GM19043 (cell line): ENCODE data around the gene CCDC148.
"Not testable (repeated sequence)": the region's sequence is repeated elsewhere in the genome, so short reads cannot be mapped to it uniquely, and the experiment has no call there.

Experiments
- ATAC-seq: cut with Tn5 transposase; IDR thresholded peaks from one replicate; pipeline ENCODE4 v1.9.1; 2021; ENCODE audit warnings: low read depth; ENCODE audit not compliant: unreplicated experiment

The CCDC148 gene

GRCh38 chr2:158310407-158310806 lies 146.1 kb downstream of the CCDC148 start:
- ATAC-seq: not testable (repeated sequence)

DNA sequence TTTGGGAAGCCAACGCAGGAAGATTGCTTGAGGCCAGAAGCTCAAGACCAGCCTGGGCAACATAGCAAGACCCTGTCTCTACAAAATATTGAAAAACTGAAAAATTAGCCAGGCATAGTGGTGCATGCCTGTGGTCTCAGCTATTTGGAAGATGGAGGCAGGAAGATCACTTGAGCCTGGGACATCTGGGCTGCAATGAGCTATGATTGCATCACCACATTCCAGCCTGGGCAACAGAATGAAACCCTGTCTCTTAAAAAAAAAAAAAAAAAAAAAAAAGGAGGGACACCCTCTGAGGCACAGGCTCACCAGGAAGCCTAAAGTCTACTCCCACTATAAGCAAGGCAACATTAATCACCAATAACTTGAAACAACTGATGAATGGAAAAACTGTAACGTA lies 151.1 kb downstream of the CCDC148 start:
- ATAC-seq: no peak

- ATAC-seq: no peak
Measured at GRCh38 chr2:158300394-158300793, 156.2 kb downstream of the CCDC148 start.

DNA sequence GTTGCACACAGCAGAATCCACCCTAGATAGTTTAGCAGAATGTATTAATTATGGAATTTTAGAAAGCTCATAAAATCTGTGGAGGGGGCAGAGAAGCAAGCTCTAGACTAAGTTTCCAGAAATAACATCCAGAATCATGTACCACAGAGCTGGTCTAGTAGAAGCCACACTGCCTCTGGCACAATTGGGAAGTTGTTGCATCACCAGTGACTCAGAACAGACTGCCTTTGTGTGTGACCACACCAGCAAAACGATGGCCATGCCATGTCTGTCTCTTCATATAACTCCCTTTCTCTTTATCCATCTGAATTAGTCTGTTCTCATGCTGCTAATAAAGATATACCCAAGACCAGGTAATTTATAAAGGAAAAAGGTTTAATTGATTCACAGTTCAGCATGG lies 158.9 kb downstream of the CCDC148 start:
- ATAC-seq: no peak

DNA sequence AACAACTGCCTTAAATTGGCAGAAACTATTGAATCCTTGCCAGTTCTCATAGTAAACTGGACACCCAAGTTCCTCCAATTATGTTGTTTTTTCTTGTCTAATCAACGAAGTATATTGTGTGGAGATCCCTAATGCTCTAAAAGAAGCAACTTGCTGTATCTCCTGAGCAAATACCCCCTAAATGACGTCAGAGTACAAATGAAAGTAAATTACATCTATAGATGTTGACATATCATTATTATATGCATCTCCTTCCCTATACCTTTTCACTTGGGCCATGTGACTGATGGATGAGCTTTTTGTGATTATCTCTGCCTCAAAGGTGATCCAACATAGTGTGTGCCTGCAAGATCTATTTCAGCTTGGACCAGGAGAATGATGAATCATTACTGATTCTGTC lies 159.4 kb downstream of the CCDC148 start:
- ATAC-seq: no peak

DNA sequence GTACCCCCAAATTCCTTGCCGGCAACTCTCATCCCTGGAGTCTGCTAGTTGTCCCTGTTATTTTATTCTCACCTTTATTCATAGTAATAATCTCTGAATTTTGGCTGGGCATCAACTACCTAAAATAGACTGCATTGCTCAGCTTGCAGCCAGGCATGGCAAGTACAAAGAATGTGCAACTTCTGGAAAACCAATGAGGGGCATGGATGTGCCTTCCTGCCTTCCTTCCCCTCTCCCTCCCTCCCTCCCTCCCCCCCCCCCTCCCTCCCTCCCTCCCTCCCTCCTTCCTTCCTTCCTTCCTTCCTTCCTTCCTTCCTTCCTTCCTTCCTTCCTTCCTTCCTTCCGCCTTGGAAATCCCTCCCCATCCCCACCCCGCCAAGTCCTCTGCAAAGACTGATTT lies 162.8 kb downstream of the CCDC148 start:
- no peak for ATAC-seq

DNA sequence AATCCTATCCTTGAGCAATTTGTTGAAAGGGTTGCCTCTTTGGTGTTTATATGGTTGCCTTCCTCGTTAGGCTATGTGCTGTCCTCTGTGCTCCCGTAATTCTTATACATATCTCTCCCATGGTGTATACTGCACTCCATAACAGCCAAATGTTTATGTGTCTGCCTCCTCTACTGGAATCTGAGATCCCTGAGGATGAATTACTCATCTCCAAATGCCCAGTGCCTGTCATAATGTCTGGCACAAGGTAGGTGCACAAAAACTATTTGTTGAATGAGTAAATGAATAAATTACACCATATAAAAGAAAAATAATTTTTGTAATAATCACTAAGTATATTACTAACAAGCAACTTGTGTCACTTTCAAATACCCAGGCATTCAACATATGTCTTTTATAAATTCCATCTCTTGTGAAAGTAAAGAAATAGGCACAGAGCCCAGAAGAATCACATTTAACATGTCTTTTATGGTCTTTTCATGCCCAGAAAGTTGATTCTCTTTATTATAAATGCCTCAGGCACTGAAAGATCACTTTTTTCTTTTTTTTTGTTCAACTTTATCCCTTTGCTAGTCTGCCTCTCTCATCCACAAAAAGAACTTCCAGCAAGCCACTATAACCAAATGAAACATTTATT lies 164.9 kb downstream of the CCDC148 start:
- ATAC-seq: no peak

- ATAC-seq: no peak
Measured at GRCh38 chr2:158290225-158290624, 166.3 kb downstream of the CCDC148 start.

- no peak for ATAC-seq
Measured at GRCh38 chr2:158276619-158277471, 179.7 kb downstream of the CCDC148 start.

- ATAC-seq: no peak
Measured at GRCh38 chr2:158273791-158274190, 182.8 kb downstream of the CCDC148 start.

GRCh38 chr2:158270536-158270935 lies 186.0 kb downstream of the CCDC148 start:
- ATAC-seq: no peak

- no peak for ATAC-seq
Measured at GRCh38 chr2:158269143-158269542, 187.4 kb downstream of the CCDC148 start.

DNA sequence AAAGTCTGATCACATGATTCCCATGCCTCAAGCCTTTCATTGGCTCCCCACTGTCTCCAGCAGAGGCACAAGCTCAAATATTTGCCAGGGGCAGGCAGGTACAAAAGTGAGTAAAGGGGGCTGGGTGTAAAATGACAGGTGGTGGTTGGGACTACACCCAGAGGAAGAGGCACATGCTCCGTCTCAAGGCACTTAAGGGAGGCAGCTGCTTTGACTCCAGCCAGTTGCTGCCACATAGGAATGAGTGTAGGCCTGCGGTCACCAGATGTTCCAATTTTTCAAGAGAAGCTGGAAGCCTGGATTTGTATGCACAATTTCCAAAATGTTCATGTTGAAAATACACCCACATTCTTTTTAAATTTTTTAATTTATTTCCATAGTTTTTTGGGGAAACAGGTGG lies 190.4 kb downstream of the CCDC148 start:
- ATAC-seq: no peak

DNA sequence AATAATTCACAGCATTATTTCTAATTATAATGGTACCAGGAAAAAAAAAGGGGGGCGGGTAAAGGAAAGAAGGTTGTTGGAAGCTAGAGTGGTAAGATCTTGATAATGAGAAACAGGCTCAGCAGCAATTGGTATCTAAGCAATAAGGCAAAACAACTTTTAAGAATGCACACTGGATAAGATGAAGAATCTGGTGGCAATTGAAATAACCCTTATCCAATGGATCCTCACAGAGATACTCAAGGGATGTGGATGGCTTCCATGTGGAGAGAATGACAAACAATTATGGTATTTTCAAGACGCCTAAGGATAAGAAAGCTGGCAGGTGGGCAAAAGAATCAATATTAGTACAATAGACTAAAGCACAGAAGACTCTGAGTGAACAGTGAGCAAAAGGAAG lies 201.3 kb downstream of the CCDC148 start:
- ATAC-seq: no peak

- ATAC-seq: no peak
Measured at GRCh38 chr2:158253170-158253569, 203.4 kb downstream of the CCDC148 start.

DNA sequence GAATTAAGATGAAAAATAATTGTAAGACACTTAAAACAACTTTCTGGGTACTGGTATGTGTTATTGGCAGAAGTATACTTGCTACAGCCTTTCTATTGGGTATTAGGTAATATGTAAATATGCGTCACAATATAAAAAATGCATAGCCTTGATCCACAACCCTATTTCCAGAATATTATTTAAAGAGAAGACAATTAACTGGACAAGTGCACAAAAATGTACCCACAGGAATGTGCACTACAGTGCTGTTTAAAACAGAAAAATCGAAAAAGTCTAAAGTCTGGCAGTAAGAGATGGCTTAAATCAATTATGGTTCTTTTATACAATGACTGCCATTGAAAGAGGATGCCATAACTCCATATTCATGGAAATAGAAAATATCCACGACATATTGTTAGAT lies 205.2 kb downstream of the CCDC148 start:
- no peak for ATAC-seq

DNA sequence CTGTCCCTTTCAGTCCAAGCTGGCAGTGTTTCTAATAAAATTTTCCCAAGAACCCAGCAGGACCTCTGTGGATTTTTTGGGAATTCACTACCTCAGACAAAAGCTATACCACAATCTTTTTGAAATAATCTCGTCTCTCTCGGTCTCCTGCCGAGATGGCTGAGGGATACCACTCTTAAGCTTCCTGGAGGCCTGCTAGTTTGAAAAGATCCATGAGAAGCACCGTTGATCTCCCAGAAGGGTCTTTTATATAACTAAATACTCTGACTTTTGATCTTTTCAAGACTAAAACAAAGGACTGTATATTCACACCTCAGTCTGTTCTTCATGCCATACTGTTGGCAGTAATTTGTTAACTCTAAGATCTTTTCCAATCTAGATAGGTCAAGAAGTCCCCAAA lies 213.2 kb downstream of the CCDC148 start:
- no peak for ATAC-seq

- ATAC-seq: no peak
Measured at GRCh38 chr2:158242280-158242679, 214.3 kb downstream of the CCDC148 start.

GRCh38 chr2:158240975-158241374 lies 215.6 kb downstream of the CCDC148 start:
- ATAC-seq: no peak

DNA sequence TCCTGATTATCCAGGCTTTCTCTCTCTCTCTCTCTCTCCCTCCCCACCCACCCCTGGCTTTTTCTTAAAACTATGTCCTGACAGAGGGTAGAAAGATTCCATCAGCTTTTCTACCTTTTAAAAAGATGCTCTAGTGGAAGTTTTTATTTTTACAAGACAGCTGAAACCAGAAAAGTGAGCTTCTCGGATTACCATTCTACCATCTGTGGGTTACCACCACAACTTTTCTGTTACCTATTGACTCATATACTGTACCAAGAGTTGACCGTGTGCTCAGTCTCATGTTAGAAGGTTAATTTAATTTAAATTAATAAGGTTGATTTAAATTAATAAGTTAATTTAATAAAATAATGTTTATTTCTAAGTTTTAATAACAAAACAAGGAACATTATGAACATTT lies 217.3 kb downstream of the CCDC148 start:
- no peak for ATAC-seq

DNA sequence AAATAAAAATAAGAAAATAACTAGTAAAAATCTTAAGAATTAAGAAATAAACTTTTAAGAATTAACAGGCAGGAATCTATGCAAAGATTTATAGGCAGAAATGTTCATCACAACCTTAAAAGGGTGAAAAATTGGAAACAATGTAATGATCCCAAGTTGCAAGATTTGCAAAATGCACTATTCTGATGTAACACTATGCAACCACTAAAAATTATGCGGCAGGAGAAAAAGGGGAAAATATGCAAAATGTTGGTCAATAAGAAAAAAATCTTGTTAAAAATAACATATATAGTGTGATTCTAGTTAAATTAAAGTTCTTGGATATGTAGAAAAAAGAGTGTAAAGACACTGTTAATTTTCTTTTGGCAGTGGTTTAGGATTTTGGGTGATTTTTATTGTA lies 222.1 kb downstream of the CCDC148 start:
- no peak for ATAC-seq

- ATAC-seq: no peak
Measured at GRCh38 chr2:158232476-158232875, 224.1 kb downstream of the CCDC148 start.
